ENCODE measurements around the gene MS4A1. TPM values are rescaled to one million over a fixed set of nuclear protein-coding genes. Genes with fewer than 3 reads are reported as not detected.

MS4A1 gene
- total and polyA plus RNA-seq, 2 of the 4 experiments (the other 2 are of a cell fraction): not detected

- Histone ChIP-seq H3K4ac (ENCODE audit: low read depth, low read length) (no peak overlapping the region), H3K27me3 (ENCODE audit: control insufficient read depth, insufficient read depth, low read length) (no peaks in the 10 kb centered on the region), H2AFZ (replicated peaks; ENCODE audit: low read length, poor library complexity) (no peak overlapping the region), H4K8ac (ENCODE audit: low read depth in 2 of 2, low read length in 2 of 2) (no peak overlapping the region), H3K9me1 (ENCODE audit: insufficient read depth, low read length) (no peaks in the 10 kb centered on the region), H3K36me3 (ENCODE audit: control insufficient read depth, insufficient read depth, low read length) (no peaks in the 10 kb centered on the region), H3K4me1 (ENCODE audit: control insufficient read depth, insufficient read depth, low read length) (no peaks in the 10 kb centered on the region), H3K56ac (ENCODE audit: extremely low read depth, insufficient read depth, low read length) (no peak overlapping the region), H2AK5ac (ENCODE audit: low read depth, low read length) (no peak overlapping the region), H4K5ac (ENCODE audit: low read depth, low read length) (no peak overlapping the region), H3K23ac (ENCODE audit: low read depth, low read length) (no peak overlapping the region), H3K14ac (replicated peaks; ENCODE audit: low read depth, low read length) (no peak overlapping the region), H3K4me2 (ENCODE audit: low read depth, low read length) (no peak overlapping the region), H2BK15ac (ENCODE audit: low read depth, low read length) (no peak overlapping the region), H3K18ac (ENCODE audit: low read depth, low read length) (no peak overlapping the region), H4K20me1 (ENCODE audit: insufficient read depth, low read length) (no peaks in the 10 kb centered on the region), H4K91ac (ENCODE audit: insufficient read depth, low read depth, low read length) (no peak overlapping the region), H2BK120ac (ENCODE audit: low read depth, low read length) (no peak overlapping the region), H2BK20ac (ENCODE audit: low read depth, low read length) (no peak overlapping the region), H2AK9ac (replicated peaks; ENCODE audit: low read depth, low read length, poor library complexity) (no peak overlapping the region), H3K4me3 (ENCODE audit: insufficient read depth, low read depth, low read length) (no peak overlapping the region), H3K79me1 (ENCODE audit: low read depth in 1 of 2, low read length in 2 of 2) (no peaks in the 10 kb centered on the region), H2BK5ac (ENCODE audit: low read depth, low read length, poor library complexity, severe bottlenecking) (no peak overlapping the region), H3K27ac (ENCODE audit: insufficient read depth, low read length) (no peak overlapping the region), H3K9me3 (ENCODE audit: control insufficient read depth, insufficient read depth, low read length) (peaks cover 6% of the 10 kb centered on the region; the same call in 1 of the 2 replicates), H3K9ac (ENCODE audit: low read depth, low read length) (no peak overlapping the region)
- no CpG with 5 or more reads among the region's 2 CpGs for WGBS, 2 experiments (ENCODE audit: extremely low coverage in 2 of 2, insufficient read length in 1 of 2)
- no peak for TF ChIP-seq RCOR1 (IDR thresholded peaks at IDR 0.05; ENCODE audit: insufficient replicate concordance, low read length)
- TF ChIP-seq SMC3 (IDR thresholded peaks at IDR 0.05; ENCODE audit: low read depth, low read length): no peak
- no peak for TF ChIP-seq RAD21 (IDR thresholded peaks at IDR 0.05; ENCODE audit: low read length)
- no peak for TF ChIP-seq MAZ (IDR thresholded peaks at IDR 0.05; ENCODE audit: borderline replicate concordance, low read depth, low read length)
- no peak for TF ChIP-seq FOS (IDR thresholded peaks at IDR 0.05; ENCODE audit: low read depth, low read length)
- TF ChIP-seq, protein P1, sequence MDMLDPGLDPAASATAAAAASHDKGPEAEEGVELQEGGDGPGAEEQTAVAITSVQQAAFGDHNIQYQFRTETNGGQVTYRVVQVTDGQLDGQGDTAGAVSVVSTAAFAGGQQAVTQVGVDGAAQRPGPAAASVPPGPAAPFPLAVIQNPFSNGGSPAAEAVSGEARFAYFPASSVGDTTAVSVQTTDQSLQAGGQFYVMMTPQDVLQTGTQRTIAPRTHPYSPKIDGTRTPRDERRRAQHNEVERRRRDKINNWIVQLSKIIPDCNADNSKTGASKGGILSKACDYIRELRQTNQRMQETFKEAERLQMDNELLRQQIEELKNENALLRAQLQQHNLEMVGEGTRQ (IDR thresholded peaks at IDR 0.05; ENCODE audit: low read depth, low read length): no peak
- no peak for TF ChIP-seq NFE2L2 (IDR thresholded peaks at IDR 0.05; ENCODE audit: low read depth, low read length)
- TF ChIP-seq MXI1 (IDR thresholded peaks at IDR 0.05; ENCODE audit: borderline replicate concordance, low read depth, low read length): no peak
- TF ChIP-seq MAFK (IDR thresholded peaks at IDR 0.05; ENCODE audit: low read depth, low read length): no peak
- TF ChIP-seq, protein P2, sequence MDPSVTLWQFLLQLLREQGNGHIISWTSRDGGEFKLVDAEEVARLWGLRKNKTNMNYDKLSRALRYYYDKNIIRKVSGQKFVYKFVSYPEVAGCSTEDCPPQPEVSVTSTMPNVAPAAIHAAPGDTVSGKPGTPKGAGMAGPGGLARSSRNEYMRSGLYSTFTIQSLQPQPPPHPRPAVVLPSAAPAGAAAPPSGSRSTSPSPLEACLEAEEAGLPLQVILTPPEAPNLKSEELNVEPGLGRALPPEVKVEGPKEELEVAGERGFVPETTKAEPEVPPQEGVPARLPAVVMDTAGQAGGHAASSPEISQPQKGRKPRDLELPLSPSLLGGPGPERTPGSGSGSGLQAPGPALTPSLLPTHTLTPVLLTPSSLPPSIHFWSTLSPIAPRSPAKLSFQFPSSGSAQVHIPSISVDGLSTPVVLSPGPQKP (IDR thresholded peaks at IDR 0.05; ENCODE audit: borderline replicate concordance, low read depth, low read length): no peak
- TF ChIP-seq RFX5 (IDR thresholded peaks at IDR 0.05; ENCODE audit: low read depth, low read length): no peak
- no peak for TF ChIP-seq CEBPB (IDR thresholded peaks at IDR 0.05; ENCODE audit: low read depth, low read length)
- no peak for TF ChIP-seq CHD1 (IDR thresholded peaks at IDR 0.05; ENCODE audit: low read depth, low read length)
- no peak for TF ChIP-seq BHLHE40 (IDR thresholded peaks at IDR 0.05; ENCODE audit: low read depth, low read length)
- no peak for TF ChIP-seq CTCF (conservative IDR thresholded peaks at IDR 0.05; ENCODE audit: low read depth, low read length)
- ChIA-PET CTCF (no interaction called here), POLR2A (ENCODE audit: unreplicated experiment) (no interaction called here)
- BruUV-seq (replicated peaks): no TSS peak
- in situ Hi-C loops (cut with MboI; ENCODE audit: low sequenced_read_pairs) (no loop called here), dilution Hi-C loops (cut with HindIII; ENCODE audit: low sequenced_read_pairs, unreplicated experiment) (no loop called here), intact Hi-C loops (cut with micrococcal nuclease) (no loop called here)
- ATAC-seq (ENCODE audit: low read depth): no peak
- DNase-seq: no peak
Observed at GRCh38 chr11:60498399-60498798, 42.8 kb downstream of the MS4A1 start.
